Fibroblast of lung (primary cell): Measurements from ENCODE around the gene MYRFL. TPM values are rescaled to one million over a fixed set of nuclear protein-coding genes. Genes with fewer than 3 reads are reported as not detected.
A peak's percentile ranks its signal among the peaks of the same experiment; 100 is the strongest.

ENCODE experiments used
- DNase-seq, 2 donors: peaks; one replicate each; pipeline versions ENCODE4 v3.0.0 to v3.0.0-alpha.2; 2010; ENCODE audit warnings: low read depth in 2 of 2
- H2AFZ ChIP-seq: 2 replicates; pipeline ENCODE4 v1.5.1; 2012; ENCODE audit warnings: low read length, control low read depth, inconsistent platforms
- H3K27ac ChIP-seq: 2 replicates; pipeline ENCODE4 v1.5.1; 2011; ENCODE audit warnings: low read length, control low read depth; ENCODE audit not compliant: insufficient read depth
- H3K27me3 ChIP-seq: 2 replicates; pipeline ENCODE4 v1.5.1; 2011; ENCODE audit warnings: mild to moderate bottlenecking, low read length; ENCODE audit not compliant: control insufficient read depth, insufficient read depth
- H3K36me3 ChIP-seq: 2 replicates; pipeline ENCODE4 v1.5.1; 2011; ENCODE audit warnings: low read length; ENCODE audit not compliant: control insufficient read depth, insufficient read depth
- H3K4me1 ChIP-seq: 2 replicates; pipeline ENCODE4 v1.5.1; 2011; ENCODE audit warnings: low read length; ENCODE audit not compliant: control insufficient read depth, insufficient read depth; ENCODE audit errors: extremely low read depth
- H3K4me2 ChIP-seq: 2 replicates; pipeline ENCODE4 v1.5.1; 2011; ENCODE audit warnings: low read length, control low read depth; ENCODE audit not compliant: insufficient read depth; ENCODE audit errors: extremely low read depth
- H3K4me3 ChIP-seq, 4 experiments: fragments of 200-600 bp in 1 of 4; sonication (generic) in 1 of 4; replicated peaks in 1 of 4; 2 replicates each; pipeline ENCODE4 v1.5.1; 2011 to 2016; ENCODE audit warnings: low read length in 4 of 4, low read depth in 3 of 4, mild to moderate bottlenecking in 3 of 4, control low read depth in 2 of 4, inconsistent platforms in 1 of 4, mixed read lengths in 1 of 4; ENCODE audit not compliant: insufficient read depth in 1 of 4; ENCODE audit errors: control extremely low read depth in 1 of 4
- H3K79me2 ChIP-seq: 2 replicates; pipeline ENCODE4 v1.5.1; 2012; ENCODE audit warnings: mild to moderate bottlenecking, low read length, inconsistent platforms; ENCODE audit not compliant: control insufficient read depth, insufficient read depth
- H3K9ac ChIP-seq: 2 replicates; pipeline ENCODE4 v1.5.1; 2011; ENCODE audit warnings: mild to moderate bottlenecking, low read length, control low read depth; ENCODE audit not compliant: insufficient read depth
- H3K9me3 ChIP-seq: 2 replicates; pipeline ENCODE4 v1.5.1; 2012; ENCODE audit warnings: low read depth, low read length; ENCODE audit not compliant: control insufficient read depth, insufficient read depth
- H4K20me1 ChIP-seq: 2 replicates; pipeline ENCODE4 v1.5.1; 2011; ENCODE audit warnings: low read length; ENCODE audit not compliant: control insufficient read depth, insufficient read depth; ENCODE audit errors: extremely low read depth
- EZH2 ChIP-seq: IDR thresholded peaks from 2 replicates; pipeline ENCODE4 v1.5.1; 2012; ENCODE audit warnings: low read length, control low read depth, mild to moderate bottlenecking; ENCODE audit errors: missing control alignments
- polyA plus RNA-seq, 2 donors: library from polyadenylated mRNA; depleted of rRNA in 1 of 2; stranded (reverse) in 1 of 2; unstranded in 1 of 2; fragments of >200 nt; gene quantifications; 2 replicates each; pipeline ENCODE4 v1.2.1, GENCODE V29; 2011 to 2012; ENCODE audit warnings: missing spikeins in 1 of 2
- total RNA-seq: library from RNA; depleted of rRNA; stranded (reverse); fragments of >200 nt; gene quantifications from 2 replicates; pipeline ENCODE4 v1.2.1, GENCODE V29; 2014
- TF ChIP-seq, protein P1 (sequence below), 2 donors: IDR thresholded peaks in 1 of 2; conservative IDR thresholded peaks in 1 of 2; 1 replicate in 1 of 2; 2 replicates in 1 of 2; pipeline ENCODE4 v1.5.1; 2011 to 2012; ENCODE audit warnings: low read length in 2 of 2, control low read depth in 1 of 2, inconsistent platforms in 1 of 2, low read depth in 1 of 2, mild to moderate bottlenecking in 1 of 2

MYRFL gene
- total and polyA plus RNA-seq, 2 donors (not counting 1 experiment from before 2014, with no cell fraction given): not detected

DNA sequence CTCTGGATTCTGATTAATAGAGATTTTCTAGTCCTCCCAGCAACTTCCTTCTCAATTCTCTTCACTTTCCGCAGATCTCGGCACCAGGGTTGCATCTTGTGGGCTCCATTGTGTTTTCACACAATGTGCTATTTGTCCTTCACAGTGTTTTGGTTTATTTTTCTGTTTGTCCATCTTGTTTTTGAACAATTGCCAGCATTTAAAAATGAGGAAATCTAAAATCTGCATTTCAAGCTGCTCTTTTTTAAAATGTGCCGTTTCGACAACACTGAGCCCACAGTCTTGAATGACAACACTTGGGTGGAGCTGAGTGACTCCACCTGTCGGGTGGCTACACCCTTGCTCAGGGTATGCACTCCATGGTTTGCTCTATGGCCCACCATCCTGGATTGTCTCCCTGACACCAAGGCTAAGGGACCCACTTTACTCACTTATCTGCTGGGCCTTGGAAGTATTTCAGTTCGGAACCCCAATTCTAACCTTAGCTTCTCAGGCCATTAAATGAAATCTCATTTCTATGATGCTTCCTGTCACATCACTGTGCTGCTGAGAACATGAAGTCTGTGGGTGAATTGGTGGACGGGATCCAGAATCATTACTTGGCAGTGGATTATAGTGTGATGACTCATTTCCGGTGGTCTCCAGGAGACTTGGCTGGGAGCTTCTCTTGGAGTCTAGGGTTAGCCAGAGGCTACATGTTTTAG is 3.4 kb upstream of the MYRFL start:
- Histone ChIP-seq H3K9ac (no peak overlapping the region), H3K4me3 (peak overlapping the region in 1 of 4 experiments; percentile 30), H4K20me1 (no peaks in the 10 kb centered on the region), H3K79me2 (no peaks in the 10 kb centered on the region), H2AFZ (peak overlapping the region; percentile 46), H3K27me3 (no peaks in the 10 kb centered on the region), H3K9me3 (no peaks in the 10 kb centered on the region), H3K4me2 (peak overlapping the region; percentile 68), H3K4me1 (peaks cover 6% of the 10 kb centered on the region), H3K27ac (no peak overlapping the region), H3K36me3 (no peaks in the 10 kb centered on the region)
- DNase-seq: peak; percentile 87 to 89
- no peak for TF ChIP-seq EZH2
- TF ChIP-seq, protein P1, sequence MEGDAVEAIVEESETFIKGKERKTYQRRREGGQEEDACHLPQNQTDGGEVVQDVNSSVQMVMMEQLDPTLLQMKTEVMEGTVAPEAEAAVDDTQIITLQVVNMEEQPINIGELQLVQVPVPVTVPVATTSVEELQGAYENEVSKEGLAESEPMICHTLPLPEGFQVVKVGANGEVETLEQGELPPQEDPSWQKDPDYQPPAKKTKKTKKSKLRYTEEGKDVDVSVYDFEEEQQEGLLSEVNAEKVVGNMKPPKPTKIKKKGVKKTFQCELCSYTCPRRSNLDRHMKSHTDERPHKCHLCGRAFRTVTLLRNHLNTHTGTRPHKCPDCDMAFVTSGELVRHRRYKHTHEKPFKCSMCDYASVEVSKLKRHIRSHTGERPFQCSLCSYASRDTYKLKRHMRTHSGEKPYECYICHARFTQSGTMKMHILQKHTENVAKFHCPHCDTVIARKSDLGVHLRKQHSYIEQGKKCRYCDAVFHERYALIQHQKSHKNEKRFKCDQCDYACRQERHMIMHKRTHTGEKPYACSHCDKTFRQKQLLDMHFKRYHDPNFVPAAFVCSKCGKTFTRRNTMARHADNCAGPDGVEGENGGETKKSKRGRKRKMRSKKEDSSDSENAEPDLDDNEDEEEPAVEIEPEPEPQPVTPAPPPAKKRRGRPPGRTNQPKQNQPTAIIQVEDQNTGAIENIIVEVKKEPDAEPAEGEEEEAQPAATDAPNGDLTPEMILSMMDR (conservative IDR thresholded peaks at IDR 0.05 in 1 of 2, IDR thresholded peaks at IDR 0.05 in 1 of 2; ENCODE audit: low read depth in 1 of 2, low read length in 2 of 2): no peak

DNA sequence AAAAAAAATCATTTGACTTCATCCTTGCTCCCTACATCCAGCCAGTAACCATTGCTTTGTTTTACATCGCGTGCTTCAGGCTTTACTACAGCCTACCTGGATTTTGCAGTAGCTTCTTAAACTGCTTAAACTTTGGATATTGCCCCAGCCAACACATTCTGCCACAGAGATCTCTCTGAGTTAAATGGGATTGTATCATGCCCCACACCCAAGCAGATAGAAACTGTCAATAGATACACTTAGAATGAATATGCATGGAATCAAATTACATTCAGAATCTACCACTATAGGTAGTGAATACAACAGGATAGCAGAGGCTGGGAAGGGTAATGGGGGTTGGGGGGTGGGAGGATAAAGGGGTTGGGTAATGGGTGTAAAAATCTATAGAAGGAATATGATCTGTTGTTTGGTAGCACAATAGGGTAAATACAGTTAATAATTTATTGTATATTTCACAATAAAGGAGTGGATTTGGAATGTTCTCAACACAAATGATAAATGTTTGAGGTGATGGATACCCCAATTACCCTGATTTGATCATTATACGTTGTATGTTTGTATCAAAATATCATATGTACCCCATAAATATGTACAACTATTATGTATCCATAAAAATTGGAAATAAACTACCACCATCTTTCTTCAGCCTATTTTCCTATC is 2.7 kb upstream of the MYRFL start:
- TF ChIP-seq EZH2: no peak
- TF ChIP-seq, protein P1 (conservative IDR thresholded peaks at IDR 0.05 in 1 of 2, IDR thresholded peaks at IDR 0.05 in 1 of 2; ENCODE audit: low read depth in 1 of 2, low read length in 2 of 2): no peak
- Histone ChIP-seq H3K4me1 (peaks cover 6% of the 10 kb centered on the region), H2AFZ (no peak overlapping the region), H3K27me3 (no peaks in the 10 kb centered on the region), H4K20me1 (no peaks in the 10 kb centered on the region), H3K9ac (no peak overlapping the region), H3K4me2 (no peak overlapping the region), H3K27ac (no peak overlapping the region), H3K79me2 (no peaks in the 10 kb centered on the region), H3K36me3 (no peaks in the 10 kb centered on the region), H3K9me3 (no peaks in the 10 kb centered on the region), H3K4me3 (no peak overlapping the region)
- no peak for DNase-seq

DNA sequence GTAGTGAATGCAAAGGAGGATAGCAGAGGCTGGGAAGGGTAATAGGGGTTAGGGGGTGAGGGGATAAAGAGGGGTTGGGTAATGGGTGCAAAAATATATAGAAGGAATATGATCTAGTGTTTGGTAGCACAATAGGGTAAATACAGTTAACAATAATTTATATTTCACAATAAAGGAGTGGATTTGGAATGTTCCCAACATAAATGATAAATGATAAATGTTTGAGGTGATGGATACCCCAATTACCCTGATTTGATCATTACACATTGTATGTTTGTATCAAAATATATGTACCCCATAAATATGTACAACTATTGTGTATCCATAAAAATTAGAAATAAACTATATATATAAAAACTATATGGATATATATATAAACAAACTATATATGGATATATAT is 999 bp upstream of the MYRFL start:
- Histone ChIP-seq H4K20me1 (no peaks in the 10 kb centered on the region), H3K27ac (no peak overlapping the region), H3K9me3 (no peaks in the 10 kb centered on the region), H3K4me1 (peaks cover 6% of the 10 kb centered on the region), H2AFZ (no peak overlapping the region), H3K4me2 (no peak overlapping the region), H3K36me3 (no peaks in the 10 kb centered on the region), H3K9ac (no peak overlapping the region), H3K4me3 (no peak overlapping the region), H3K79me2 (no peaks in the 10 kb centered on the region), H3K27me3 (no peaks in the 10 kb centered on the region)
- TF ChIP-seq, protein P1 (conservative IDR thresholded peaks at IDR 0.05 in 1 of 2, IDR thresholded peaks at IDR 0.05 in 1 of 2; ENCODE audit: low read depth in 1 of 2, low read length in 2 of 2): no peak
- TF ChIP-seq EZH2: no peak
- no peak for DNase-seq
